Activated naive CD8-positive, alpha-beta T cell treated with anti-CD3 and anti-CD28 coated beads, Interleukin-2, amount 50 U/mL, for 16 hours (primary cell): ENCODE measurements around the gene NPPB.
A peak's percentile ranks its signal among the peaks of the same experiment; 100 is the strongest.

Experiments
- DNase-seq: peaks from one replicate; pipeline ENCODE4 v3.0.0-alpha.2; 2020; ENCODE audit warnings: low read depth, low spot score

Gene NPPB

GRCh38 chr1:11880911-11881748 is 22.4 kb upstream of the NPPB start:
- DNase-seq, result no peak

DNA sequence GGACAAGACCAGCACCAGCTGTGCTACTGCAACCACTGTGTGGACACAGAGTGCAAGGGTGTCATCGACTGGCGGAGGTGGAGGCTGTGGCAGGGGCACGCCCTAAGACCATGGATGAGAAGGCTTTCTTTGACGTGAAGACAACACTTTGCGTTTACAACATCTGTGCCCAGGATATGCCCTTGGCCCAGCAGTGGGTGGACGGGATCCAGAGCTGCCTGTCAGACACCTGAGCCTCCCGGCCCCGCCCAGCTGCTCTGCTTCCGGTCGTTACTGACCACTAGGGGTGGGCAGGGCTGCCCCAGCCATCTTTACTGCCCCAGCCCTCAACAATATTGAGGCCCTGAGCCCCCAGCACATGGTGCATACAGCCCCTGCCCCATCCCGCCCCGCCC is 21.4 kb upstream of the NPPB start:
- no peak for DNase-seq

GRCh38 chr1:11879311-11880180 is 20.8 kb upstream of the NPPB start:
- DNase-seq, result no peak

GRCh38 chr1:11878891-11879190 is 20.1 kb upstream of the NPPB start:
- DNase-seq, result no peak

DNA sequence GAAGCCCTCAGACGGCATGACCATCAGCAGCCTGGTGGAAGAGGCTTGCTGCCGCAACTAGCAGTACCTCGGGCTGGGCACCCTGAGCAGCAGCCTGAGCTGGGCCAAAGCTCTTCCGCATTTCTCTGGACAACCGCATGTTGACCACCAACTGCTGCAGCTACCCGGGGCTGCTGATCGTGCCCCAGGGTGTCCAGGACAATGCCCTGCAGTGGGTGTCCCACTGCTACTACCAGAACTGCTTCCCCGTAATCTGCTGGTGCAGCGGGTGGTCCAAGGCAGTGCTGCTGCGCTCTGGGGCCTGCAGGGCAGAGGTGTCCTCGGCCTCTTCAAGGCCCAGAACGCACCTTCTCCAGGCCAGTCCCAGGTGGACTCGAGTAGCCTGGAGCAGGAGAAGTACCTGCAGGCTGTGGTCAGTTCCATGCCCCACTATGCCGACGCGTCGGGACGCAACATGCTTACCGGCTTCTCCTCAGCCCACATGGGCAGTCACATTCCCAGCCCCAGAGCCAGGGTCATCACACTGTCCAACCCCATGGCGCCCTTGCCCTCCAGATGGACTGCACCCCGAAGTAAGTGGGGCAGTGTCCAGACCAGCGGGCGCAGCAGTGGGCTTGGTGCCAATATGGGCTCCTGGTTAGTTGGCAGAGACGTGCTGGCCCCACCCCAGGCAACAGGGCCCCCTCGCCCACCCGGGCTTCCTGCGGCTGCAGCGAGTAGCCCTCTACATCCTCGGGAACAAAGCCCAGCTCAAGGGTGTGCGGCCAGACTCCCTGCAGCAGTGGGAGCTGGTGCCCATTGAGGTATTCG is 19.5 kb upstream of the NPPB start:
- no peak for DNase-seq

DNA sequence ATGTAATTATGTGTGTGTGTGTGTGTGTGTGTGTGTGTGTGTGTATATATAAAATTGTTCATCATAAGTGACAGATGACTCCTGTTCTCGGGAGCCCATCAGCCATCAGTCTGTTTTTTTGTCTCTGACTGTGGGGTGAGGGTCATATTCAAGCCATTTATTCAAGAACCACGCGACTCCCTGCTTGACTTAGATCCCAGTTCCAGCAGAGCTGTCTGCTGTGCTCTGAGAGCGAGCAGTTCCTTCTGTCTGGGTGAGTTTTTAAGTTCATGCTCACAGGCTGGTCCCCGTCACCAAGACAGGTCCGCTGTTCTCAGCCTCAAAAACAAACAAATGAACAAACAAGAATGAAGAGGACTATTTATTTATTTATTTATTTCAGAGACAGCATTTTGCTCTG is 18.3 kb upstream of the NPPB start:
- no peak for DNase-seq

- DNase-seq, result no peak
Measured at GRCh38 chr1:11875094-11875493, 16.3 kb upstream of the NPPB start.

- no peak for DNase-seq
Measured at GRCh38 chr1:11874624-11875023, 15.9 kb upstream of the NPPB start.

DNA sequence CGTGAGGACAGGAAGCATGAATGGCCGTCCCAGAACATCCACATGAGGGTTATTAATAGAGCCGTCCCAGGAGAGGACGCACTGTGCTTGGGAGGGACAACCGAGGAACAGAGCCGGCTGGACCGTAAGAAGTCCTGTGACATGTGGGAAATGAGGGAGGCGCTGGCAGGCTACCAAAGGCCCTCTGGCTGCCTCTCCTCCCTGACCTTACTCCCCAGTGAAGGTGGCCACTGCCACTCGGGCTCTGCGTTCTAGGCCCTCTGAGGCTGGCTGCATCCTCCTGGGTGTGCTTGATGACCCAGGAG is 15.5 kb upstream of the NPPB start:
- DNase-seq, result no peak

DNA sequence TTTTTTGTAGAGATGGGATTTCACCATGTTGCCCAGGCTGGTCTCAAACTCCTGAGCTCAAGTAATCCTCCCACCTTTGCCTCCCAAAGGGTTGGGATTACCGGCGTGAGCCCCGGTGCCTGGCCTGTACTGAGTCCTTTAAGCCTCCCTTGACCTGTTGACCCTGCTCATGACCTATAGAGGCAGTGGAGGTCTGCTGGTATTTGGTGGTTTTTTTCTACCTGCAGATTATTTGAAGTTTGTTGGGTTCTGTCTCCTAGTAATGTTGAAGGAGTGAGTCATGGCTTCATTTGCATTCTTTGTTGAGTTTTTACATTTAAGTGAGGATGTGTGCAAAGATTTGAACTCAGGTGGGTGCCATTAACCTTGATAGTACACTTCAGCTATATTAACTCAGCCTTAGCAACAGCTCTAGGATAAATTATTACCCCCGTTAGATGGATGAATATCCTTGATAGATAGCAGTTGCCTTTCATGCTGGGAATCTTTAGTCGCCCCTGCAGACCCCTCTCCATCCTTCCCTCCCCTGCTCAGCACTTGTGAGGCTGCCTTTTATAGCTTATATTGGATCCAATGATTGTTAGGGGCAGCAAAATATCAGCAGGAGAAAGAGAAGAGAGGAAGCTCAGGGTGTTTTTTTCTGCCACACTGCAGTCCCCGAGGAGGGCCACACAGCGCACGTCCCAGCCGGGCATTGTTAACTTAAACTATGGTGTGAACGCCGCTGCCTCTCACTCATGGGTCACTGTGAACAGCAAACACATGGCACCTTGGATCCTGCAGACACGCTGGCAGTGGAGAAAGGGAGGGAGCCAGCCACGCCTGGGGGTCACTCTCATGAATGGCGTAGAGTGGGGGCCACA is 14.9 kb upstream of the NPPB start:
- no peak for DNase-seq

DNA sequence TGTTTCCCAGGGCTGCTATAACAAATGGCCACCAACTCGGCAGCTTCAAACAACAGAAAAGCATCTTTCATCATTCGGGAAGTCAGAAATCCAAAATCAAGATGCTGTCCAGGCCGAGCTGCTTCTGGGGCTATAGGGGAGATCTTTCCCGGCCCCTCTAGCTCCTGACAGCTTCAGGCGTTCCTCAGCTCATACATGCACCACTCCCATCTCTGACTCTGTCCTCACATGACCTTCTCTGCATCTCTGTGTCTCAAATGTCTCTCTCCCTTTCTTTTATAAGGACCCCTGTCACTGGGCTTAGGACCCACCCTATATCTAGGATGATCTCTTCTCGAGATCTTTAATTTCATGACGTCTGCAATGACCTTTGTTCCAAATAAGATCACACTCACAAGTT is 13.8 kb upstream of the NPPB start:
- no peak for DNase-seq

GRCh38 chr1:11869650-11870207 is 11.0 kb upstream of the NPPB start:
- DNase-seq, result no peak

DNA sequence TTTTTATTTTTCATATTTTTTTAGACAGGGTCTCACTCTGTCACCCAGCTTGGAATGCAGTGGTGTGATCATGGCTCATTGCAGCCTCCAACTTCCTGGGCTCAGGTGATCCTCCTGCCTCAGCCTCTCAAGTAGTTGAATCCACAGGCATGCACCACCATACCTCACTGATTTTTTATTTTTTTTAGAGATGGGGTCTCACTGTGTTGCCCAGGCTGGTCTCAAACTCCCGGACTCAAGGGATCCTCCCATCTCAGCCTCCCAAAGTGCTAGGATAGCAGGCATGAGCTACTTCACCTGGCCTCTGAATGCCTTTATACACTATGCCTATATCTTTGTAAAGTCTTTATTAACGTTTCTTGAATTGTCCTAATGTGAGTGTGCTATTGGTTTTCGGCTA is 10.4 kb upstream of the NPPB start:
- no peak for DNase-seq

GRCh38 chr1:11868331-11868980 is 9.7 kb upstream of the NPPB start:
- DNase-seq, result no peak

DNA sequence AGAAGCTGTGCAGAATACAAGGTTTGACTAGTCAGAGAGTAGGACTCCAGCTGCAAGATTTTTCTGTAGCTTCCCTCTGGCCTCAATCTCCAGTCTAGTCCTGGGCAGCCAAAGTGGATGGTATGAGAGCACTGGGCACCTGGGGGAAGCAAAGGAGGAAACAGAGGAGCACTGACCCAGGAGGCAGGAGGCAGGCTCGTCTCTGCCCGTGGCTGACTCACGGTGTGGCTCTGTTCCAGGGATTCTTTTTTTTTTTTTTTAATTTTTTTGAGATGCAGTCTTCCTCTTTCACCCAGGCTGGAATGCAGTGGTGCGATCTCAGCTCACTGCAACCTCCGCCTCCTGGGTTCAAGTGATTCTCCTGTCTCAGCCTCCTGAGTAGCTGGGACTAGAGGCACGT is 4.1 kb upstream of the NPPB start:
- DNase-seq, result no peak

- DNase-seq, result no peak
Measured at GRCh38 chr1:11860587-11860986, 1.8 kb upstream of the NPPB start.

DNA sequence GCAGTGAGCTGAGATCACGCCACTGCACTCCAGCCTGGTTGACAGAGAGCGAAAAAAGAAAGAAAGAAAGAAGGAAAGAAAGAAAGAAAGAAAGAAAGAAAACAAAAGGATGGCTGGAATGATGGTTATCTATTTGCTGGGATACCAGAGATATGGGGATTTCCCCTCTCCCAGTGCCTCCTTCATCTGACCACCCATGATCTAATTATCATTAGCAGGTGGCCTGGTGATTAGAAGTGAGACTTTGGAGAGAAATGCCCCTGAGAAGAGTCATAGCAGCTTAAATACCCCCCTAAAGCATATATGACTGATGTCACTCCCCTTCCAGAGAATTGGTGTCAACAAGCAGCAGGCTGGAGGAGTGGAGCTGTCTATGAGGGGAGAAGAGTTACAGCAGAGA is 1.3 kb upstream of the NPPB start:
- DNase-seq, result no peak

GRCh38 chr1:11858968-11859871 is 475 bp upstream of the NPPB start:
- peak; percentile 44 for DNase-seq

DNA sequence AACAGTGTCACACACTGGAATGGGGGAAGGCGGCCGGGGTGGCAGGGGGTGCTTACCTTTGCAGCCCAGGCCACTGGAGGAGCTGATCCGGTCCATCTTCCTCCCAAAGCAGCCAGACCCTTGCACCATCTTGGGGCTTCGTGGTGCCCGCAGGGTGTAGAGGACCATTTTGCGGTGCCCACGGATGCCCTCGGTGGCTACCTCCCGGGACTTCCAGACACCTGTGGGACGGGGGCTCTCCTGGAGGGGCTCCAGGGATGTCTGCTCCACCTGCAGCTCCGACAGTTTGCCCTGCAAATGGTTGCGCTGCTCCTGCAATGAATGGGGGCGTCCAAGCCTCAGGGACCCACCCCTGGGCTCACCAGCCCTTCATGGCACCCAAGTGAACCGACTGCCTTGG is 587 bp downstream of the NPPB start:
- DNase-seq, result no peak
